HG03342 (cell line): ENCODE measurements around the gene GFRA1.
"Not testable (repeated sequence)": the region's sequence is repeated elsewhere in the genome, so short reads cannot be mapped to it uniquely, and the experiment has no call there.

ENCODE experiments used
- ATAC-seq: cut with Tn5 transposase; IDR thresholded peaks from one replicate; pipeline ENCODE4 v1.9.1; 2021; ENCODE audit warnings: mild to moderate bottlenecking, moderate library complexity; ENCODE audit not compliant: unreplicated experiment

The GFRA1 gene

DNA sequence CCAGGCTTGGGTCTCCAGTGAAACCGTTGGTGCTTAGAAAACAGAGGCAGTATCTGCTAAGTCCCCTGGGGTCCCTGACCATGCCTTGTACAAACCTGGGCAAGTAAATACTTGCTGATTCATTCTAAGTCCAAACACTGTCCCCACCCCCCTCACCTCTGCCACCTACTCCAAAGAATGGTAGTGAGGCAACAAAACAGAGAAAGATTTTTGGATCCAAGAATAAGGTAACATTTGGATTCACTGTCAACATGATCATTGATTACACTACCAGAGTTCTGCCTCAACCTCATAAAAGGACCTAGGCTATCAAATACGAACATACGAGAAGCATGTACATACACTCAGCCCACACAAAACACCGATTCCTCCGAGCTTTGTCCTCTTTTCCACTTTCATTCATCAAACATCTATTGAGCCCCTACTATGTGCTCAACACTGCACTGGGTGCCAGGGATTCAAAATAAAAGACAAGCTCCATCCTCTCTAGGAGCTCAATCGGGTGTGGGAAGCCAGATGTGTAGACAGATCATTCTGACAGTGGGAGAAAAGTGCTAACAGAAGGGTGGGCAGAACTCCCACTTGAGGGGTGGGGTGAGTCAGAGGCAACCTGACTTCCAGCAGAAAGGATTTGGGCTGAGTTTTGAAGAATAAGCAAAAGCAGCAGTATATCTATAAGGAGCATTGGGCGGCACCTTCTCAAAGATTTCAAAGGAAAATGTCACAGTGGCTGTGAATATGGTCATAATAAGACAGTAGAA is 71.2 kb downstream of the GFRA1 start:
- ATAC-seq: no peak

DNA sequence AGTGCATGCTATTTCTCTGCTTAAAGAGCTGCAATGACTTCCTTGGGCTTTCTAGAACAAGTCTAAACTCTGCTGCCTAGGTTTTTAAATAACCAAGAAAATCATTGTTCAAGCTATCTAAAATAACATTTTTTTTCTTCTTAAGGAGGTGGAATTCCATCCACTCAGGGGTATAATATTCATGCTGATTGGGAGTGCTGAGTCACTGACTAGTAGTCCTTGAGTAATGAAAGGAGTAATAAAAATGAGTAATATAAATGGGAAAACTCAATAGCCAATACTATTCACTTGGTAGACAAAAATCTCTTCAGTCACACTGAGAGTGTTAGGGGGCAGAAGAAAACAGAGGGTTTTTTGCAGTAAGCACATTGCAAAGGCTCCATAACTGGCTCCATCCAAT is 72.0 kb downstream of the GFRA1 start:
- ATAC-seq: no peak

DNA sequence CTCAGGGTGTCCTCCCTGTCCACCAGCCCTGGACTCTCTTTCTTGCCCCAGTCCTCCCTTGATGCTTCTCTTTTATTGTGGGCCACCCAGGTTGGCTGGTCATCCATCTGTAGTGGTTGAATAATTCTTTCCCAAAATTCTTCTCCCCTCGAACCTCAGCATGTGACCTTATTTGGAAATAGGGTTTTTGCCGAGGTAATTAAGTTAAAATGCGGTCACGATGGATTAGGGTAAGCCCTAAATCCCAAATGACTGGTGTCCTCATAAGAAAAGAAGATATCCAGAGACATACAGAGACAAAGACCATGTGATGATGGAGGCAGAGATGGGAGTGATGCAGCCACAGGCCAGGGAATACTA is 74.3 kb downstream of the GFRA1 start:
- ATAC-seq: no peak

DNA sequence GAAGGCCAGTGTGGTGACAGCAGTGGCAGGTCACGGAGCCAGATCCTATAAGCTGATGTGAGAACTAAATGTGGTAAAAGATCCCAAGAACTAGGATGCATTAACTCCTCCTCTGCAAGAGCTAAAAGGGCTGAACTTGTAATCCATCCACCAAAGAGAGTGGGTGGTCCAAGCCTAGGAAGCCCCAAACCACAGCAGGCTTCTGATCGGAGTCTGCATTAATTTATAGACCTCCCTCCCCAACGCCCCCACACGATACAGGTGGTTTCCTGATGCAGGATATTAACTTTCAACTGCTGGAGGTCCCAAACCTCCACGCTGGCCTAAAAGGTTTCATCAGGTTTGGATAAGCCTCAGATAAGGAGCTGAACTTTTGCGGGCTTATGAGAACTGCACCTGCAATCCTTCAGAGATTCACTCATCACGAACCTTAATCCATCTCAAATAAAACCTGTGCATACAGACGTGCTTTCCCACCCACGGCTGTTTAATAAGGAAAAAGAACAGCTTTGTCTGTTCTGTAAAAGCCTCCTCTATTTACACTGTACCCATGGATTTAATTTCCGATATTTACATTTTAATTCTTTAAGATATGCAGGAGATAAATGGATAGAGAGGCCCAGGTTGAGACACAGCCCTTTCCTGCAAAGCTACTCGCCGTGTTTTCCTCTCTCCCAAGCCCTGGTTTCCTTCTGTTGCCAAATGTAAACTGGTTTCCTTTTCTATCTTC is 74.9 kb downstream of the GFRA1 start:
- ATAC-seq: no peak

DNA sequence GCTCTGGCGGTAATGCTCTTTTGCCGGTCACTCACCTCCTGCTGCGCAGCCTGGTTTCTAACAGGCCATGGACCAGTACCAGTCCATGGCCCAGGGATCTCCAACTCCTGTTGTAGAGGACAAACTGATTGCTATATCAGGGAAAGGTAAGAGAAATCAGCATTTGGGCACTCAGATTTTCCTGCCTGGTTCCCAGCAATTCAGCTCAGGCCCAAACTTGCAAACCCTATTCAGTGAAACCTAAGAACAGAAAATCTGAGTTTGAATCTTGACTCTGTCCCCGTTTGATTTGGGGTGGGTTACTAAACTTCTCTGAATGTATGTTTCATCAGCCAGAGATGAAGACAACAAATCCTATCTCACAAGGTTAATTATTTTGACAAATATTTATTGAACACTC is 77.4 kb downstream of the GFRA1 start:
- no peak for ATAC-seq

DNA sequence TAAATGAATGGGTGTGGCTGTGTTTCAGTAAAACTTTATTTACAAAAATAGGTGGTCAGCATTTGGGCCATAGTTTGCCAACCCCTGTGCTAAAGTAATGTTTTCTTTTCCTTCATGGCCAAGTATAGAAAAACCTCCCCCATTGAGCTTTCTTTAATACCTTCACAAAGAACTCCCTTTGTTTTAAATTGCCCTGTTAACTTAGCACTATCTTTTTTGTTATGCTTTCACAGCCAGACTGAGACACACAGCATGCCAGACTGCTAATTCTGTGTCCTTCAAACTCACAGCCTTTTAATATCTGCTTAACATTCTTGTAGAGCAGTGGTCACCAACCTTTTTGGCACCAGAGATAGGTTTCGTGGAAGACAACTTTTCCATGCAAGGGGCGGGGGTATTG is 78.0 kb downstream of the GFRA1 start:
- ATAC-seq: no peak

DNA sequence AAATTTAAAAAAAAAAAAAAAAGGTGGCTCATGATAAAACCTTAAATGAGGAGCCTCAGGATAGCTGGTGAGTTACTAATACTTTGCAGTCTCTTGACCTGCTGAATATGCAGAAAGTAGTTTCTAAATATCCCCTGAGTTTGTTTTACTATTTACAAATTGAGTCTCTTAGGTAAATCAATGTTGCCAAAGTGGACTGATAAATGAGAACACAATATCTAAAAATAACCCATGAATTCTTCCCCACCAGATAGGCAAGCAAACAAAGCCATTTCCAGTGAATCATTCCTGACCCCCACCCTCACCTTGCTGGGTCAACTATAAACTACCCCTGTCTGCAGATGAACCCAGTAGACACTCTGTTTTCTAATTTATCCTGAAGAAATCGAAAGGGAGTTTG is 78.9 kb downstream of the GFRA1 start:
- no peak for ATAC-seq

DNA sequence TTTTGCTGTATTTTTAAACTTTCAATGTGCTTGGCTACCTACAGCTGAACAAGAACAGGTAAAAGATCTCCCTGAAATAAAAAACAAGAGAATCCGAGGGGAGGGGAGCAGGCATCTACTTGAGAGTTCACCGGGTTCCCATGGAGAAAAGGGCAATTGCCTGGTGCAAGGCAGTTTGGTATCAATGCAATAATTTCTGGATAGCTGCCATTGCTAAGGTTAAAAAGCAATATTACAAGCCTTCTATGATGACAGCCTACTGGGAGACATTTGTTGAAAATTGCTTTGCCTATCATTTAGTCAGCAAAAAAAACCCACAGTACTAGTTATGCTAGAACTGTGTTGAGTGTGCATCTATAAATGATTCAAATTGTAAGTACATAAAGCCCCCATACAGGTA is 82.1 kb downstream of the GFRA1 start:
- ATAC-seq: no peak

DNA sequence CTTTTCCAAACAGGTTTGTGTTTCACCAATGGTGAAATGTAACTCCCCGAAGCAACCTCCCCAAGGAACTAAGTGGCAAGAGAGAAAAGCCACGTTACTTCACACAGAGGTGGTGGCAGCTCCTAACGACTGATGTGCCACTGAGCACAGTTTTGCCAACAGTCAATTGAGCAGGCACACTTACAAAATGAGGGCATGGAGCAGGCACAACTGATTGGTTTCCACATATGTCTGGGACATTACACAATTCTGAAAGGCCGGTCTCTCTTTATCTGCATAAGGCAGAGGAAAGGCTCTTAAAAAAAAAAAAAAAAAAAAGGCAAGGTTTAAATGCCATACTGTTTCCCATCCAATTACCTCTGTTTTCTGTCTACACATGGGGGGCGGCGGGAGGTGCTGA is 86.7 kb downstream of the GFRA1 start:
- ATAC-seq: no peak

DNA sequence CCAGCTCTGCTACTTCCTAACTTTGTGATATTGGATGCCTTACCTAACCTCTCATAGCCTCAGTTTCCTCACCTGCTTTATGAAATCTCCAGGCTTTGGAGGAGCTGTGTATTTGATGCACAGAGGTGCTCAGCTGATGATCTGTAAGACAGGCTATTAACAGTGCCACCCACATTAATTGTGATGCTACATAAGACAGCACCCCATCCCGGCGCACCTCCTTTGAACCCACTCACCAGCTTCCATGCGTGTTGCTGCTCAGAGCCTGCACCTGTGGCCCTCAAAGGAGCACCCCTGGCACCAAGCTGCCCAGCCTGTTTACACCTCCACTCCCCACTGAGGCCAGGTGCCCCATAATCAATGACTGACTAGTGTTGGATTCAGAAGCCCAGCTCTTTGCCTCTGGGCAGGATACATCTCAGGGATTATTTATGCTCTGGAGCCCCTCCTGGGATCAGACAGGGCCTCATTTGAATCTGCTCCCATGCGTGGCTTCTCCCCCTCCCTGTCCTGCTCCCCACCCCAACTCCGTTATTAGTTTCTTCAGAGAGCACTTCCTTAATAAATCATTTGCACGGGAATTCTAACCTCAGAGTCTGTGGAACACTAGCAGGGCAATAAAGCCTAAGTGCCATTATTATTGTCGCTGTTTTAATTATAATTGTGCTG is 87.7 kb downstream of the GFRA1 start:
- ATAC-seq: no peak

DNA sequence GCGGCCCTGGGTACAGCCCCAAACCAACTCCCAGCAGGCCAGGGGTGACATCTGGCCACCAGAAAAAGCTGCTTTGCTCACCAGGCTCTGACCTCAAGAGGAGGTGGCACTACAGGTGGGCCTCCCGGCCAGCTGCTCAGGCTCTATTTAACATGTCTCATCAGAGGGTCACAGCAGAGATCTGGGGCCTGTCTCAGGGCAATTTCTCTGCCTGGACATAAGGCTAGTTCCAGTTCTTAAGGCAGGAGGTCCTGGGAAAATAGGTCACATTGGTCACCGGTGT is 88.6 kb downstream of the GFRA1 start:
- no peak for ATAC-seq

DNA sequence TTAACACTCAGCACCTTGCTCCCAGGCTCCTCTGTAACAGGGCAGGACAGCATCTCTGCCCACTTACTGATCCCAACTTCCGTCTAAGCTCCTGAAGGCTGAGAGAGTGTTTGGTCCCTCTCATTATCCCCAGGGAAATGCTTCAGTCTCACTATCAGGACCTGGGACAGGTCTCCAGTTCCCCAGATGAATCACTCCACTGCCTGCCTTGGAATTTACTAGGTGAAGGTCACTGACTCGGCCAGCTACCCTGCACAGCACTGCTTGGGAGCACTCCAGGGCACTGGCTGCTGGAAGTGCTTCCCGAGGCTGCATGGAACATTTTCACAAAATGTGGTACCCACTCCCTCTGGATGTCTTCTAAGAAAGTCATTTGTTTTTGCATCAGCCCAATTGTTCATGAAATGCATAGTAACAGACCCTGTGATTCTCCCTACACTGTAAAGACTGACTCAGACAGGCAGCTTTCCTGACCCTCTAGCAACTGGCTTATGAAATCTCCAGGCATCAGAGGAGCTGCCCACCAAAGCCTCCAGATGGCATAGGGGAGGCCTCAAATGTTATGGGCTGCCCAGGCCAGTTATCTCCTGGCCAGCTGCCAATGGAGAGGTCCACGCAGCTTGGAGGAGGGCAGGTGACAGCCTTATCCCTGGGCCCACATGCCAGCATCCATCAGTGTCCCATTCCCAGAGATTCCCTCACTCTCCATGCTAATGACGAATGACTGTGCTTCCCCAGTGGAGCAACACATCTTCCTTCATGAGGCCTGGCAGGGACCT is 89.1 kb downstream of the GFRA1 start:
- ATAC-seq: no peak

DNA sequence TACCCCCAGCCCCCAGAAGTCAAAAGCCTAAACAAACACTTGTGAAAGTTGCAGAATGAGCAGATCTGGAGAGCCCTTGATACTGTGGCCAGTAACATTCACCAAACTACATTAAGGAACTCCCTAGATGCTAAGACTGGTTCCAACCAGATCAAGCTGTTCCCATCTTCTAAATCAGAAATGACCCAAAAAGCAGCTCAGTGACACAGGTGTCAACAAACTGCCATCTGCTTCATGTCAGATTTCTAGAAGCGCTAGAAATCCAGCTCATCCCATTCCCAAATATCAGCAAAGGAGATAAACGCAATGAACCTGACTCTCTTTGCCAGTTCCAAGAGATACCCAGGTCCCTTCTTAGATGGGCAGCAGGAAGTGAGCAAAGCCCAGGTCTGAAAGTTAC is 90.6 kb downstream of the GFRA1 start:
- ATAC-seq: no peak

DNA sequence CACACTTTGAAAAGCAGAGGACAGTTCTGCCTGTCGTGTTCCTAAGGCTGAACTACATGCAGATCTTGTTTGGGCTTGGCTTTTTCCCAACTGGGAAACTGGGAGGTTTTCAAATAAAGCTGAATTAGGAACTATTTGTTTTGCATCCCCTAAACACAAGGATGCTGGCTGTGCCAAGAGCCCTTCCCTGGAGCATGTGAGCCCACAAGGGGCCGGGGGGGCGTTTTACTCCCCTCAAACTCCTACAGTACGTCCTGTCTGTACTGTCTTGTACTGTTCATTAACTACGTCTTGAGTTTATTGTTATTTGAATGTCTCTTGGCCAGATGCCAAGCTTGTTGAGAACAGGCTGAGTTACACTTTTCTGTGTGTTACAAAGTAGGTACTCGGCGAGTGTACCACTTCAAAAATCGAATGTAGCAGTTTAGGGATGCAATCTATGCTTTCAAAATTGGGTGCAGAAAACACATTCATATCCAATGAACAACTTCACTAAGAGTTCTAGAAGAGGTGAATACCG is 94.9 kb downstream of the GFRA1 start:
- ATAC-seq: no peak

DNA sequence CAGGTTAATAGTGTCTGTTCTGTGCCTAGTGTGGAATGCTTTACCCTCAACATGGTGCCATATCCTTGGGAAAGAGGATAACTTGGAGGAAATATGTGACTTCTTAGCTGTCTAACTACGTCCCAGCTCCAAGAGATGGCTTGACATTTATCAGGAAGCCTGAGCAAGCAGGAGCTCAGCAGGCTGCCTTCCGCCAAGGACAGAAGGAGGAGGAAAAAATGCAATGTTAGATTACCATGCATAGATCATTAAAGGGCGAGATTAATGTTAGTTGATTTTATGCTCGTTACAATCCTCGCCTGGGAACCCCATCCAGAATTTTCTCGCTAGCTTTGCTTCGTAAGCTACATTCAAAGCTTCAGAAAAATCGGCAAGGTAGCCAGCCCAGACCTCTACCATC is 97.8 kb downstream of the GFRA1 start:
- ATAC-seq: no peak

DNA sequence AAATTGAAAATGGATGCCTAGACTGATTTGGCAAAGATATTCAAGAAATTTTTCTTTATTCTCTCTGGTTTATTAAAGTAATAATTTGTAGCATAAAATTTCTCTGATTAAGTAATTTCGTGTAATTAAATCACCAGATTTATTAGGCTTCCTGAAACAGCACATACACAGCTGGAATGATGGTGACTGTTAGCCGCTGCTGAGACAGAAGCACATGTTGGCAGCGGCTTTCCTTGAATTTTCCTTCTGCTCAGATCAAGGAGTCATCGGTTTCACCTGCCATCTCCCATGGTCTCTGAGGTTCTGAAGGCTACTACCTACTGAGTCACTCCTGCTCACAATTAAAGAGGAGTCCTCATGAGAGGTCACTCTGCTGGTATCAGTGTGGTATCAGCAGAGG is 101.5 kb downstream of the GFRA1 start:
- no peak for ATAC-seq

DNA sequence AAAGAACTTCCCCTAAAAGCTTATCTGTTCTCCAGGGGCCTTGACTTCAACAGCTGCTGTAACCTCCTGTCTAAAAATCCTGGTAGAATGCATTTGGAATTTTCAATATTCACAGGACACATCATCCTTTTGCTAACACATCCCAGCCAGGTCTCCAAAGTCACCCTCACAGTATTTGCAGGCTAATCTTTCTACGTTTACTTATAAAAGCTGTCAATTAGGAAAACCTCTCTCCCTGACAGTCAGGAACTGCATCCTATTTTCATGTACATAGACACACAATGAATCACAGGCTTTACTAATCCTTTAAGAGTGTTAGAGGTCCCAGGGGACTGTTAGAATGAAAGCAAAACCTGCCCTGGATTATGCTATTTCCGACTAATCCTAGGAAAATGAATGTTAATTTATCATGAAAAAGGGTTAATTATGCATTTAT is 102.2 kb downstream of the GFRA1 start:
- no peak for ATAC-seq

DNA sequence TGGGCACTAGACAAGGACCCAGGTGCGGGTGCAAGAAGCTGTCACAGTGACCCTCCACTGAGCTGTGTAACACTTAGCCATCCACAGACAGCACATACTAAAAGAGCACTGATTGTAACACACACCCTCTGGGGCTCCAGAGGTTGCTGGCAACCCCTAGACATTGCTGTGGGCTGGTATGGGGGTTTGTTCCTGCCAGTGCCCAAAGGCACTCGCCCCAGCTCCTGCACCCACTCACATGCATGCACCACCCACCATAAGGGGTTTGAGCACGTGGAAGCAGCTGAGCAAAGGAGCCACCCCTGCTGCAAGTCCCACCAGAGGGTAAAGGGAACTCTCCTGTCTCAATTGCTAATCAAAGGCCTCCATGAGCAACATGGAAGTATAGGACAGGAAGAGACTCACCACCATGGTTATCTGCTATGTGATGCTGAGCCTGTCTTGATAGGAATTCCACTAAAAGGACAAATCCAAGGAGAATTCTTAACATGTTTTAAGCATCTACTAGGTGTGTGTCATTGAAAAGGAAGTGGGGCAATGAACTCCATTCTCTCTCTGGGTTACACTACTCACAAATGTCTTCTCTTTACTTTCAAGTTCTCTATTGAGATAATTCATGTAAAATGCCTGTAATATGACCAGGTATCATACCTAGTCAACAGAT is 103.1 kb downstream of the GFRA1 start:
- ATAC-seq: no peak

DNA sequence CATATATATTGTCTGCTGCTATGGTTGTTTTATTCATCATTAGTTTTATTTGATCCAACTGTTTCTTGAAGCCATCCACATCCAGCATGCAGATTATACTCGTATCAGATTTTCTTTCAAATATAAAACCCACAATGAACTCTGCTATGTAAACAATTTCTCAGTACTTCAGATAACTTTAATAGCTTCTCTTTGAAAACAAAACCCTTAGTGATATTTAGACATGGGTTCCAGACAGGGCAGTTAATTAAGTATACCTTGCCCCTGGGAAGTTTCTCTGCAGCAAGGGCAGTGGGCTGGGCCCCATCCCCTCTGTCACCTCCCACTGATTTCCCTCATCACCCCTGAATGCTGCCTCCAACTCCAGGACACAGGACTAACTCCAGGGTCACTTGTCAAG is 104.3 kb downstream of the GFRA1 start:
- ATAC-seq: no peak

DNA sequence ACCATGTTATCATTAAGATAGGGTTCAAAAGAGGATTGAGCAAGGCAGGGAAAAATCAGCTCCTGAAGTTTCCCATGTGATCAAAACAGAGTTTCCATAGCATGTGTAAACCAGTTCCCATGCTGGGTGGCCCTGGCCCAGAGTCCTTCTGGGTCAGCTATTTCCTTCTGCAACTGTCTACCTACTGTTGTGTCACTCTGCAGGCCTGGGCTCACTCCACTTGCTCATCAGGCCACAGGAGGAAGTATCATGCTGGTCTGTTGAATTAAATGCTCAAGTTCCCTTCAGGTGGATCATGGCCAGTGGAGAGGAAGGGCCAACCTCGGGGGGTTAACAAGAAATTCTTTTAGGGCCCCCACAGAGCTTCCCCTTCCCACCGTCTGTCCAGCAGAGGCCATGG is 104.7 kb downstream of the GFRA1 start:
- no peak for ATAC-seq

DNA sequence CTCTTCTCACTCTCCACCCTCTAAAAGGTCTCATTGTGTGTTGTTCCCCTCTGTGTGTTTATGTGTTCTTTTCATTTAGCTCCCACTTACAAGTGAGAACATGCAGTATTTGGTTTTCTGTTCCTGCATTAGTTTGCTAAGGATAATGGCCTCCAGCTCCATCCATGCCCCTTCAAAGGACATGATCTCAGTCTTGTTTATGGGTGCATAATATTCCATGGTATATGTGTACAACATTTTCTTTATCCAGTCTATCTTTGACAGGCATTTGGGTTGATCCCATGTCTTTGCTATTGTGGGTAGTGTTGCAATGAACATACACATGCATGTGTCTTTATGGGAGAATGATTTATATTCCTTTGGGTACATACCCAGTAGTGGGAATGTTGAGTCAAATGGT is 107.1 kb downstream of the GFRA1 start:
- not testable (repeated sequence) for ATAC-seq
